Measurements from ENCODE around the gene SOS1.

GRCh38 chr2:39058101-39058500, 62.8 kb downstream of the SOS1 start:
- no peak for TF ChIP-seq CTCF (IDR thresholded peaks at IDR 0.05)
- no peak for TF ChIP-seq EZH2 (IDR thresholded peaks at IDR 0.05; ENCODE audit: borderline replicate concordance, insufficient read depth, low read depth, low read length, poor library complexity, severe bottlenecking)

All from B cell (primary cell).